SK-N-MC (cell line): ENCODE data around the gene VWA5A.
"Not testable (repeated sequence)": the region's sequence is repeated elsewhere in the genome, so short reads cannot be mapped to it uniquely, and the experiment has no call there.

Experiments
- DNase-seq: peaks from one replicate; pipeline ENCODE4 v3.0.0-alpha.2; 2011; ENCODE audit warnings: low read depth, low spot score
- H3K27ac ChIP-seq: fragments of 200-600 bp; sonication (generic); 2 replicates; pipeline ENCODE4 v1.5.1; 2016; ENCODE audit warnings: mixed run types
- H3K36me3 ChIP-seq: fragments of 200-600 bp; sonication (generic); 2 replicates; pipeline ENCODE4 v1.6.1; 2017; ENCODE audit warnings: antibody characterized with exemption, low read length, mixed read lengths; ENCODE audit not compliant: insufficient read depth
- H3K4me3 ChIP-seq: fragments of 200-600 bp; sonication (generic); 2 replicates; pipeline ENCODE4 v1.5.1; 2016
- H3K9ac ChIP-seq: fragments of 200-600 bp; sonication (generic); 2 replicates; pipeline ENCODE4 v1.8.0; 2017; ENCODE audit warnings: mixed run types, mixed read lengths; ENCODE audit not compliant: insufficient read length
- H3K9me3 ChIP-seq: fragments of 200-600 bp; sonication (generic); 2 replicates; pipeline ENCODE4 v1.6.1; 2017; ENCODE audit warnings: low read depth, mild to moderate bottlenecking, antibody characterized with exemption, low read length, moderate library complexity, mixed read lengths
- EZH2 ChIP-seq: fragments of 200-600 bp; sonication (generic); IDR thresholded peaks from one replicate; pipeline ENCODE4 v1.6.1; 2017; ENCODE audit warnings: antibody characterized with exemption
- FOXP2 ChIP-seq: optimal IDR thresholded peaks from 2 replicates; pipeline ENCODE3; 2011; ENCODE audit warnings: mild to moderate bottlenecking, moderate library complexity; ENCODE audit not compliant: insufficient read depth; ENCODE audit errors: extremely low read length, control extremely low read depth
- POLR2AphosphoS5 ChIP-seq: IDR thresholded peaks from 2 replicates; pipeline ENCODE4 v1.6.1; 2012; ENCODE audit warnings: mild to moderate bottlenecking, low read depth, low read length, borderline replicate concordance

The VWA5A gene

DNA sequence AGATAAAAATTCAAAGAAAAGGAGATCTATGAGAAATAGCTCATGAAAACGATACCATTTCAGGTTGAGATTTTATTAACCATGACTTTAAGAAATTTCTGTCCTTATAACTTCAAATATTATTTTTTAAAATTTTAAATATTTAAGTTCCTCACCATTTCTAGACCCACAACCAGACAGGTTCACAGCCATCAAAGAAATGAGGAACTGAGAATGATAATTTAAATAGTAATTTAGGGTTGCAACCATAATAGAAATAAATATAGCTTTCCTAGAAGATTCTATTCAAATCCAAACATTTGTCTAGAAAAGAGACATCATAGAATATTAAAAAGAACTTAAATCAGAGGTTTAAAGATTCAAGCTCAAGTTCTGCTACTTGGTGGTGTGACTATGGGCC, 5.9 kb upstream of the VWA5A start:
- Histone ChIP-seq H3K4me3 (no peak overlapping the region), H3K36me3 (no peaks in the 10 kb centered on the region)
- no peak for DNase-seq

DNA sequence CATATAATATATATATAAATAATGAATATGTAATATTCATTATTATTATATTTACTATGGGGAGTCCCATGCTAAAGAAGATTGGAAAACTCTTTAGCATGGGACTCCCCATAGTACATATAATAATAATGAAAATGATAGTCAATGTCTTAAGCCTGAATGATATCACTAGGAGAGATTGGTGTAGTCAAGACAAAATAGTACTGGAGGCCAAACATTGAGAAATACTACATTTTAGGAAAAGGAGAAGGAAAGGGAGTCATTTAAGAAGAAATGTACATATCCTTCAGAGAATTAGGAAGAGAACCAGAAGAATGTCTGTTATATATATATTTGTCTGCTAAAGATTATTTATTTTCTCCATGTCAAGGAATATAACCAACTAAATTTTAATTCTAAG, 5.0 kb upstream of the VWA5A start:
- Histone ChIP-seq H3K36me3 (no peaks in the 10 kb centered on the region), H3K9ac (no peak overlapping the region), H3K27ac (no peak overlapping the region), H3K4me3 (no peak overlapping the region), H3K9me3 (no peaks in the 10 kb centered on the region)
- no peak for DNase-seq
- no peak for TF ChIP-seq POLR2AphosphoS5
- no peak for TF ChIP-seq FOXP2
- no peak for TF ChIP-seq EZH2

More for the DNA sequence above, 5.9 kb upstream of the VWA5A start:
- no peak overlapping the region for H3K9ac ChIP-seq
- no peaks in the 10 kb centered on the region for H3K9me3 ChIP-seq
- TF ChIP-seq POLR2AphosphoS5 (no peak), EZH2 (no peak), FOXP2 (no peak)
- no peak overlapping the region for H3K27ac ChIP-seq

DNA sequence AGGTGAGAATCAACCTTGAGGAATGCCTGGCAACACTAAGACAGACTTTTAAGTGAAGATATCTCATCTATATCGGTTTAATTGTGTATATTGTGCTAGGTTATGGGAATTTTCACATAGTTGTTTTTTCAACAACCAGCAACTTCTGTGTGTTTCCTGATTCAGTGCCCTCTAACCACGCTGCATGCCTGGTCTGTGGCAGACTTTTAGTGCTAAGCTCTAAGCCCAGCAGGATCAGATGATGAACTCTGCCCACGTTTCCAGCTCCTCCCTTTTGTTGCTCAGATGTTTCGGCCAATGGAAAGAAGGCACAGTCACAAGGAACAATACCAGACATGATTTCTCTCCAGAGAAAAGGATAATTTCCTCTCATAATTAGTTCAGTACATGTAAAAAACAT, 1.4 kb upstream of the VWA5A start:
- Histone ChIP-seq H3K9me3 (no peaks in the 10 kb centered on the region), H3K4me3 (no peak overlapping the region), H3K27ac (no peak overlapping the region), H3K36me3 (no peaks in the 10 kb centered on the region), H3K9ac (no peak overlapping the region)
- no peak for DNase-seq
- TF ChIP-seq FOXP2 (no peak), POLR2AphosphoS5 (no peak), EZH2 (no peak)

GRCh38 chr11:124115782-124116616, 749 bp downstream of the VWA5A start:
- DNase-seq = no peak
- no peaks in the 10 kb centered on the region for H3K36me3 ChIP-seq
- no peaks in the 10 kb centered on the region for H3K9me3 ChIP-seq
- H3K9ac ChIP-seq = no peak overlapping the region
- no peak for TF ChIP-seq EZH2
- no peak for TF ChIP-seq POLR2AphosphoS5
- no peak for TF ChIP-seq FOXP2
- H3K27ac ChIP-seq = no peak overlapping the region
- H3K4me3 ChIP-seq = peak overlapping the region; percentile 65

DNA sequence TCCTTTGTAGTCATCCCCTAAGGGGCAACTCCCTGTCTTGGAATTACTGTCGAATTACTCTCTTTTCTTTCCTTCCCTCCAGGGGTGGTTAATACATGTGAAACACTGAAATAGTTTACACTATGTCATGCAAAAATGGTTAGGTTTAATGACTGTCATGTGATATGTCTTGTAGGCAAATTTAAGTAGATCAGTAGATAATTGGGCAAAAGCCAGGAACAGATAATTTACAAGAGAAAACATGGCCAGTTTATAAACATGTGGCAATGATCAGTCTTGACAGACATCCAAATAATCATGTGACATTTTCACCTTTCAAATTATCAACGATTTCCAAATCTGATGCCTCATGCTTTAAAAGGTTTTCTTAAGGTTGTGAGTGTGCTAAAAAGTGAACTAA, 3.9 kb downstream of the VWA5A start:
- Histone ChIP-seq H3K4me3 (no peak overlapping the region), H3K9ac (no peak overlapping the region), H3K9me3 (no peaks in the 10 kb centered on the region), H3K36me3 (no peaks in the 10 kb centered on the region), H3K27ac (no peak overlapping the region)
- no peak for TF ChIP-seq FOXP2
- no peak for TF ChIP-seq POLR2AphosphoS5
- no peak for TF ChIP-seq EZH2
- DNase-seq = no peak

- no peak overlapping the region for H3K9ac ChIP-seq
- no peak for DNase-seq
- H3K36me3 ChIP-seq = no peaks in the 10 kb centered on the region
- no peak overlapping the region for H3K4me3 ChIP-seq
- TF ChIP-seq EZH2 (no peak), FOXP2 (no peak), POLR2AphosphoS5 (no peak)
- H3K9me3 ChIP-seq = no peaks in the 10 kb centered on the region
- H3K27ac ChIP-seq = no peak overlapping the region
Measured at GRCh38 chr11:124120891-124121290, 5.6 kb downstream of the VWA5A start.

GRCh38 chr11:124122123-124122522, 6.9 kb downstream of the VWA5A start:
- TF ChIP-seq POLR2AphosphoS5 (no peak), FOXP2 (no peak)
- Histone ChIP-seq H3K9ac (no peak overlapping the region), H3K4me3 (no peak overlapping the region), H3K27ac (no peak overlapping the region), H3K36me3 (no peaks in the 10 kb centered on the region), H3K9me3 (no peaks in the 10 kb centered on the region)
- no peak for DNase-seq

GRCh38 chr11:124123622-124124021, 8.4 kb downstream of the VWA5A start:
- Histone ChIP-seq H3K9me3 (no peaks in the 10 kb centered on the region), H3K36me3 (no peaks in the 10 kb centered on the region), H3K4me3 (no peak overlapping the region), H3K9ac (no peak overlapping the region), H3K27ac (no peak overlapping the region)
- no peak for DNase-seq
- TF ChIP-seq FOXP2 (no peak), POLR2AphosphoS5 (no peak), EZH2 (no peak)

DNA sequence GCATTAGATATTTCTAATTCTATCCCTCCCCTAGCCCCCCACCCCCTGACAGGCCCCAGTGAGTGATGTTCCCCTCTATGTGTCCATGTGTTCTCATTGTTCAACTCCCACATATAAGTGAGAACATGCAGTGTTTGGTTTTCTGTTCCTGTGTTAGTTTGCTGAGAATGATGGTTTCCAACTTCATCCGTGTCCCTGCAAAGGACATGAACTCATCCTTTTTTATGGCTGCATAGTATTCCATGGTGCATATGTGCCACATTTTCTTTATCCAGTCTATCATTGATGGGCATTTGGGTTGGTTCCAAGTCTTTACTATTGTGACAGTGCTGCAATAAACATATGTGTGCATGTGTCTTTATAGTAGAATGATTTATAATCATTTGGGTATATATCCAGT, 11.9 kb downstream of the VWA5A start:
- not testable (repeated sequence) for H3K4me3 ChIP-seq, H3K9ac ChIP-seq, H3K27ac ChIP-seq

More for the DNA sequence above, 11.9 kb downstream of the VWA5A start:
- not testable (repeated sequence) for H3K36me3 ChIP-seq, DNase-seq, H3K9me3 ChIP-seq
